ENCODE results near the gene FEM1B.

The FEM1B gene

DNA sequence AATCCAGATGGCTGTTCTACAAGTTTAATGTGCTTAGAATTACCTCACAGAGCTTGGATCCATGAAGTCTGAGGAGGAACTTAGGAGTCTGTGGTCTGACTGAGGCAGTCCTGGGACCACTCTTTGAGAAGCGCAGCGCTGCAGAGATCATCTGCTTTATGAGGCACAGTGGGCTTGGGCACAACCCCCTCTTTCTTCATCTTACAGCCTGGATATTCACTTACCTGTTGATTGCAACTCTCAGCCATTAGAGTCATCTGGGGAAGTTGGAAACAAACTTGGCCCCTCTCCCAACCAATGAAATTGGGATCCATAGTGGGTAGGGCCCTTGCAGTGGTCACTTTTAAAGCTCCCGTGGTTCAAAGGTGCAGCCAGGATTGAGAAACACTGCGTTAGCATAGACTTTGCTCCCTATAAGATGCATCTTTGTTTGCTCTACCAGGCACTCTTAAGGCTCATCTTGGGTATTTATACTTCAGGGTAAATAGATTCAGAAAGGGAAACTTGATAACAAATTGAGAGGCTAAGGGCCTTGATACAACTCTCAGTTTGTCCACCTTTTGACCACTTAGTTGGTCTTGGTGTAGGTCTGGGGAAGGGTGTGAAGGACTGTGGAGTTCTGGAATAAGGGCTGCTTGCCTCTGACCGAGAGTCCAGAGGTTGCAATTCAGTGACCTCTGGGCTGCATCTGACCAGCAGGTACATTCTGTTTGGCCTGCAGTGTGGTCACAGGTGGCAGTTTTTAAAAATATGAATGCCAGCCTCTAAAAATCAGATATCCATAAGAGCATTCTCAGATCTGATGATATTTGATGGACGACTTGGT lies 22.8 kb downstream of the FEM1B start:
- no peak for DNase-seq (ENCODE audit: low read depth)
- TF ChIP-seq, protein P1, sequence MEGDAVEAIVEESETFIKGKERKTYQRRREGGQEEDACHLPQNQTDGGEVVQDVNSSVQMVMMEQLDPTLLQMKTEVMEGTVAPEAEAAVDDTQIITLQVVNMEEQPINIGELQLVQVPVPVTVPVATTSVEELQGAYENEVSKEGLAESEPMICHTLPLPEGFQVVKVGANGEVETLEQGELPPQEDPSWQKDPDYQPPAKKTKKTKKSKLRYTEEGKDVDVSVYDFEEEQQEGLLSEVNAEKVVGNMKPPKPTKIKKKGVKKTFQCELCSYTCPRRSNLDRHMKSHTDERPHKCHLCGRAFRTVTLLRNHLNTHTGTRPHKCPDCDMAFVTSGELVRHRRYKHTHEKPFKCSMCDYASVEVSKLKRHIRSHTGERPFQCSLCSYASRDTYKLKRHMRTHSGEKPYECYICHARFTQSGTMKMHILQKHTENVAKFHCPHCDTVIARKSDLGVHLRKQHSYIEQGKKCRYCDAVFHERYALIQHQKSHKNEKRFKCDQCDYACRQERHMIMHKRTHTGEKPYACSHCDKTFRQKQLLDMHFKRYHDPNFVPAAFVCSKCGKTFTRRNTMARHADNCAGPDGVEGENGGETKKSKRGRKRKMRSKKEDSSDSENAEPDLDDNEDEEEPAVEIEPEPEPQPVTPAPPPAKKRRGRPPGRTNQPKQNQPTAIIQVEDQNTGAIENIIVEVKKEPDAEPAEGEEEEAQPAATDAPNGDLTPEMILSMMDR (conservative IDR thresholded peaks at IDR 0.05; ENCODE audit: low read depth, low read length): no peak
- H3K4me3 ChIP-seq (ENCODE audit: low read depth, low read length): no peak overlapping the region

DNA sequence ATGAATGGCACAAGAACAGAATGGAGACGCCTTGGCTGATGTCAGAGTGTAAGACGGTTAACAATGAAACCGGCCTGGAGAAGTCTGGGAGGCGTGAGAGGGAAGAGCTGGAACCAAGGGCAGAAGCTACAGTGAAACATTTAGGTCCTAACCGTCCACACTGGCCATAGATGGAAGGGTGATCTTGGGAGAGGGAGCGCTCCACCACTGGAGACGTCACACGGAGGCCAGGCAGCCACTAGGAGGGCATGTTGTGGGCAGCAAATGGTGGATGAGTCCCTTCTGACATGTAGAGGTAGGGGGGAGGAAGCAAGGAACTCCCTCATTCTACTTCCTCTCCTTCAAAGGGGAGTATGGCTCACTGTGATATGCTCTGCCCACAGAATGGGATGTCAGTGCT lies 23.8 kb downstream of the FEM1B start:
- TF ChIP-seq, protein P1 (conservative IDR thresholded peaks at IDR 0.05; ENCODE audit: low read depth, low read length): no peak
- no peak for DNase-seq (ENCODE audit: low read depth)
- no peak overlapping the region for H3K4me3 ChIP-seq (ENCODE audit: low read depth, low read length)

- TF ChIP-seq, protein P1 (conservative IDR thresholded peaks at IDR 0.05; ENCODE audit: low read depth, low read length): no peak
- DNase-seq (ENCODE audit: low read depth): no peak
- no peak overlapping the region for H3K4me3 ChIP-seq (ENCODE audit: low read depth, low read length)
Observed at GRCh38 chr15:68302729-68303128, 25.2 kb downstream of the FEM1B start.

DNA sequence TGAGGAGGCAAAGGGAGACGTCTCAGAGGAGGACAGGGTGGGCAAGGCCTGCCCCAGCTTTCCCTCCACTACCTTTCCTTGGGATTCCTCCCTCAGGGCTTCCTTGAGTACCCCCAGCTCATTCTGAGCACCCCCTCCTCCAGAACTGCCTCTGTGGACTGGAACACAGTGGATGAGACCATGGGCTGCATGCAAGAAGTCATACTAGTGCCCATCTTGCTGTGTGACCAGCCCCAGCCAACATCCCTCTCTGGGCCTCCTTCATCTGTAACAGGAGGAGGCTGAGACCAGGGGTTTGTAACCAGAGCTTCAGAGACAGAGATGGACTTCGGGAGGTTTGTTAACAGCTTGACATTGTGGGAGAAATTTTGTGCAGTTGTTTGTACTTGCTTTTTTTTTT lies 25.6 kb downstream of the FEM1B start:
- no peak for DNase-seq (ENCODE audit: low read depth)
- no peak overlapping the region for H3K4me3 ChIP-seq (ENCODE audit: low read depth, low read length)
- TF ChIP-seq, protein P1 (conservative IDR thresholded peaks at IDR 0.05; ENCODE audit: low read depth, low read length): no peak

DNA sequence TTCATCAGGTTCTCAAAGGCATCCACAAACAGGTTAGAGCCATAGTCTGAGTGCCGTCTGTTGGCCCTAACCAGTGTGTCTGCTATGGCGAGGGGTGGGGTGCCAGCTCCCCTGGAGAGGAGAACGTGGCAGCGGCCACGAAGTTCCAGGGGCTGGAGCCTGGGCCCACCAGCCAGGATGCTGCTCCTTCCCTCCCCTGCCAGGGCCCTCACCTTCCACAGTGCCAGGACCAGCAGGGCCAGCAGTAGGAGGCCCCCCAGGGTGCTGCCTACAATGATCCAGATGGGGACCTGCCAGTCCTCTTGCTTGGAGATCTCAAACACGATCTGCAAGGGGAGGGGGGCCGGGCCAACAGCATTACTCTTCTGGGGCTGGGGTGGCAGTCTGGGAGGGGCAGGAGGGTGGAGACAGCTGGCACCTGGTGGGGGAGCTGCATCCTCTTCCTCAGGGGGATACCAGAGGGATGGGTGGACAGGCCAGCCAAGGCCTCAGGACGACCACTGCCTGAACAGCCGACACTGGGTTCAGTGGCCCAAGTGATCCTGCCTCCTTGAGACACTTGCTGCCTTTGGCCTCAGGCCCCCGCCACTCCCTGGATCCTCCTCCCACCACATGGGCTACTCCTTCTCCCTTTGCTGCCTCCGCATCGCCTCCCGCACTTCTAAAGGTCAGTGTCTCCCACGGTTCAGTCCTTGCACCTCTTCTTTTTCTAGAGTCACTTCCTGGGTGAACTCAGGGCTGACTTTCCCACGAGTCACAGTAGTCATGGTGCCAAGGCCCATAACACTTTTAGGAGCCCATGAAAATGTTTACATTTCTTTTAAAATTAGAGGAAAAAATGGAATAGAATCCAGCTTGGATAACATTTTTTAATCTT lies 26.3 kb downstream of the FEM1B start:
- DNase-seq (ENCODE audit: low read depth): no peak
- TF ChIP-seq, protein P1 (conservative IDR thresholded peaks at IDR 0.05; ENCODE audit: low read depth, low read length): no peak
- no peak overlapping the region for H3K4me3 ChIP-seq (ENCODE audit: low read depth, low read length)

DNA sequence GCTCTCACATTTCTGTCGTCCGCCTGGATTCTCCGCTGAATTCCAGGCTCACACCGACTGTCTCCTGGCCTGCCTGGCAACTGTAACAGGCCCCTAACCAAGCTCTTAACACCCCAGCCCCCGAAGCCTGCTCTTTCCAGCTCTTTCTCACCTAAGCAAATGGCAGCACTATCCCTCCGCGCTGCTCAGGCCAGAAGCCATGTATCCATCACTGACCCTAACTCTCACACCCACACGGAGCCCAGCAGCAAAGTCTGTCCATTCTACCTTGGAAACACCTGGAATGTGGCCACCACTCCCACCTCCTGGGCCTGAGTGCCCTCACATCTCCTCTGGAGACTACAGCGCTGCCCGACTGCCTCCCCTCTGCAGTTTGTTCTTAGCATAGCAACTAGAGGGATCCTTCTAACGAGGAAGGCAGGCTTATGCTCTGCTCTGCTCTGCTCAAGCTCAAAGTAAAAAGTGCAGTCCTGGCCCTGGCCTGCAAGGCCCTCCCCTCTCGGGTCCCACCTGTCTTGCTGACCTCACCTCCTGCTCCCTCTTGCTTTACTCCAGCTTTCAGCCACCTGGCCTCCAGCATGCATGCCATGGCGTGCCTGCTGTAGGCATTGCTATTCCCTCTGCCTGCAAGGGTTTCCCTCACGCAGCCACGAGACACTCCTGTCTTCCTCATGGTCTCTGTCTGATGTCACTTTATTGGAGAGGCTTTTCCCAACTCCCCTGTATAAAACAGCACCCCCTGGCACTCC lies 27.2 kb downstream of the FEM1B start:
- DNase-seq (ENCODE audit: low read depth): no peak
- TF ChIP-seq, protein P1 (conservative IDR thresholded peaks at IDR 0.05; ENCODE audit: low read depth, low read length): no peak
- no peak overlapping the region for H3K4me3 ChIP-seq (ENCODE audit: low read depth, low read length)

Data from choroid plexus epithelial cell (primary cell).